HepG2 (cell line): ENCODE data around the gene SGCB. TPM values are rescaled to one million over a fixed set of nuclear protein-coding genes. Genes with fewer than 3 reads are reported as not detected.

Experiments
- ATAC-seq: fragments of 200-7000 bp; cut with Tn5 transposase; 3 replicates; pipeline ENCODE4 v1.9.1; 2020; ENCODE audit warnings: mild to moderate bottlenecking, moderate library complexity
- BruUV-seq: library from RNA; stranded (reverse); fragments of 400-500 nt; replicated peaks from 2 replicates; lab custom pipeline; 2021; lab: Mats Ljungman, UMichigan
- CTCF ChIA-PET: fragments of 300-600 bp; formaldehyde crosslinking; extraction: SDS; loops from one replicate; lab custom pipeline; 2021; ENCODE audit warnings: low total read pairs, inconsistent platforms, low intra/inter-chr PET ratio; lab: Yijun Ruan, JAX
- POLR2A ChIA-PET: fragments of 350-600 bp; sonication (Branson Sonifier 250); formaldehyde crosslinking; loops from one replicate; lab custom pipeline; 2020; ENCODE audit warnings: antibody characterized with exemption, inconsistent platforms; lab: Yijun Ruan, JAX
- DNase-seq: peaks from one replicate; pipeline ENCODE4 v3.0.0-alpha.2; 2015; ENCODE audit warnings: low spot score
- FAIRE-seq: peaks from 3 replicates; lab custom pipeline; 2011; peaks lifted over from hg19 to GRCh38; lab: Jason Lieb, UNC
- H2AFZ ChIP-seq: one replicate; pipeline ENCODE4 v1.6.1; 2011; ENCODE audit warnings: low read length, inconsistent platforms
- H3K27ac ChIP-seq: fragments of 300-600 bp; 3 replicates; pipeline ENCODE4 v1.8.0; 2011; ENCODE audit warnings: mixed run types, mild to moderate bottlenecking, mixed read lengths, low read length, inconsistent platforms; ENCODE audit not compliant: insufficient read depth; ENCODE audit errors: extremely low read length
- H3K27me3 ChIP-seq, 2 experiments: fragments of 200-600 bp in 1 of 2; 2 replicates in 1 of 2; 3 replicates in 1 of 2; pipeline versions ENCODE4 v1.6.0 to v1.8.0; 2011; ENCODE audit warnings: low read length in 2 of 2, mild to moderate bottlenecking in 2 of 2, moderate library complexity in 2 of 2, inconsistent platforms in 1 of 2; ENCODE audit not compliant: insufficient read depth in 2 of 2, control insufficient read depth in 1 of 2
- H3K36me3 ChIP-seq, 2 experiments: fragments of 200-600 bp in 1 of 2; replicated peaks in 1 of 2; 2 replicates in 1 of 2; 3 replicates in 1 of 2; pipeline versions ENCODE4 v1.5.1 to v1.8.0; 2011; ENCODE audit warnings: low read length in 2 of 2, inconsistent platforms in 1 of 2; ENCODE audit not compliant: insufficient read depth in 2 of 2, control insufficient read depth in 1 of 2
- H3K4me1 ChIP-seq: 2 replicates; pipeline ENCODE4 v1.5.1; 2012; ENCODE audit warnings: low read length, inconsistent platforms; ENCODE audit not compliant: insufficient read depth
- H3K4me2 ChIP-seq: 2 replicates; pipeline ENCODE4 v1.6.0; 2011; ENCODE audit warnings: low read depth, low read length, inconsistent platforms
- H3K4me3 ChIP-seq, 3 experiments: fragments of 200-600 bp in 1 of 3; sonication (generic), shearing (Covaris generic) in 1 of 3; replicated peaks in 1 of 3; 2 replicates each; pipeline ENCODE4 v1.5.1; 2011 to 2016; ENCODE audit warnings: low read length in 3 of 3, inconsistent platforms in 2 of 3, low read depth in 2 of 3, mild to moderate bottlenecking in 2 of 3, control low read depth in 1 of 3, mixed read lengths in 1 of 3; ENCODE audit not compliant: insufficient read depth in 1 of 3
- H3K79me2 ChIP-seq: one replicate; pipeline ENCODE4 v1.6.1; 2011; ENCODE audit warnings: low read length, inconsistent platforms; ENCODE audit not compliant: insufficient read depth
- H3K9ac ChIP-seq: 2 replicates; pipeline ENCODE4 v1.6.0; 2011; ENCODE audit warnings: mild to moderate bottlenecking, low read depth, low read length, inconsistent platforms; ENCODE audit not compliant: insufficient read depth
- H3K9me3 ChIP-seq: 2 replicates; pipeline ENCODE4 v1.5.1; 2012; ENCODE audit warnings: mild to moderate bottlenecking, low read length
- H4K20me1 ChIP-seq: 2 replicates; pipeline ENCODE4 v1.6.0; 2011; ENCODE audit warnings: inconsistent platforms, mild to moderate bottlenecking, low read length, moderate library complexity; ENCODE audit not compliant: insufficient read depth
- ELF4 ChIP-seq: sonication (generic); formaldehyde crosslinking; IDR thresholded peaks from 2 replicates; pipeline ENCODE4 v1.5.0; 2020; ENCODE audit warnings: missing genetic modification reagents, mild to moderate bottlenecking, moderate library complexity, borderline replicate concordance
- FOXM1 ChIP-seq: sonication (generic); formaldehyde crosslinking; IDR thresholded peaks from 2 replicates; pipeline ENCODE4 v1.5.0; 2020; ENCODE audit warnings: missing genetic modification reagents
- GATAD1 ChIP-seq: IDR thresholded peaks from 2 replicates; pipeline ENCODE4 v1.6.1; 2016; ENCODE audit warnings: missing genetic modification reagents, missing compliant biosample characterization
- GFI1 ChIP-seq: sonication (generic); formaldehyde crosslinking; IDR thresholded peaks from 2 replicates; pipeline ENCODE4 v1.5.0; 2020; ENCODE audit warnings: missing genetic modification reagents, mild to moderate bottlenecking, borderline replicate concordance
- GPN1 ChIP-seq: sonication (generic); formaldehyde crosslinking; IDR thresholded peaks from 2 replicates; pipeline ENCODE4 v1.5.1; 2020; ENCODE audit warnings: missing genetic modification reagents, borderline replicate concordance
- HMGA1 ChIP-seq: sonication (generic); formaldehyde crosslinking; conservative IDR thresholded peaks from 2 replicates; pipeline ENCODE4 v1.4.0; 2020; ENCODE audit warnings: missing genetic modification reagents
- HNRNPLL ChIP-seq: fragments of 200-400 bp; formaldehyde crosslinking; IDR thresholded peaks from 2 replicates; pipeline ENCODE4 v1.6.1; 2017; ENCODE audit warnings: mild to moderate bottlenecking, low read depth, low read length; ENCODE audit not compliant: poor library complexity, severe bottlenecking
- IRX3 ChIP-seq: sonication (generic); formaldehyde crosslinking; IDR thresholded peaks from 2 replicates; pipeline ENCODE4 v1.8.1; 2023; ENCODE audit warnings: mild to moderate bottlenecking, low read depth, missing genetic modification reagents, borderline replicate concordance
- MYC ChIP-seq: sonication (generic); formaldehyde crosslinking; IDR thresholded peaks from 2 replicates; pipeline ENCODE4 v1.9.0; 2021; ENCODE audit warnings: missing genetic modification reagents, borderline replicate concordance
- MYPOP ChIP-seq: sonication (generic); formaldehyde crosslinking; IDR thresholded peaks from 2 replicates; pipeline ENCODE4 v1.8.1; 2023; ENCODE audit warnings: mild to moderate bottlenecking, moderate library complexity, missing genetic modification reagents
- SUZ12 ChIP-seq: fragments of 150-350 bp; IDR thresholded peaks from 2 replicates; pipeline ENCODE4 v1.6.1; 2014; ENCODE audit warnings: low read depth, low read length
- TBP ChIP-seq: sonication (generic); formaldehyde crosslinking; IDR thresholded peaks from 2 replicates; pipeline ENCODE4 v1.5.0; 2020; ENCODE audit warnings: missing genetic modification reagents
- TIGD3 ChIP-seq: sonication (generic); formaldehyde crosslinking; IDR thresholded peaks from 2 replicates; pipeline ENCODE4 v1.5.1; 2020; ENCODE audit warnings: mild to moderate bottlenecking, missing genetic modification reagents, borderline replicate concordance
- ZNF383 ChIP-seq: sonication (generic); formaldehyde crosslinking; IDR thresholded peaks from 2 replicates; pipeline ENCODE4 v1.4.0; 2020; ENCODE audit warnings: missing genetic modification reagents, mild to moderate bottlenecking, borderline replicate concordance
- ZNF569 ChIP-seq: sonication (generic); formaldehyde crosslinking; IDR thresholded peaks from 2 replicates; pipeline ENCODE4 v1.5.0; 2020; ENCODE audit warnings: mild to moderate bottlenecking, missing genetic modification reagents, moderate library complexity, borderline replicate concordance
- ZNF580 ChIP-seq: IDR thresholded peaks from 2 replicates; pipeline ENCODE4 v1.6.1; 2016; ENCODE audit warnings: low read depth, borderline replicate concordance
- ZNF703 ChIP-seq: sonication (generic); formaldehyde crosslinking; IDR thresholded peaks from 2 replicates; pipeline ENCODE4 v1.5.1; 2020; ENCODE audit warnings: missing genetic modification reagents, mild to moderate bottlenecking, moderate library complexity, borderline replicate concordance
- ZNF790 ChIP-seq: sonication (generic); formaldehyde crosslinking; IDR thresholded peaks from 2 replicates; pipeline ENCODE4 v1.8.0; 2022; ENCODE audit warnings: missing genetic modification reagents, mild to moderate bottlenecking, borderline replicate concordance
- ZNF878 ChIP-seq: sonication (generic); formaldehyde crosslinking; IDR thresholded peaks from 2 replicates; pipeline ENCODE4 v1.8.1; 2023; ENCODE audit warnings: mild to moderate bottlenecking, missing genetic modification reagents, moderate library complexity
- WGBS: methylation state at CpG from one replicate; pipeline ENCODE4 v1.1.6; 2017; ENCODE audit warnings: low lambda C conversion rate; 5-methylcytosine and 5-hydroxymethylcytosine counted together
- in situ Hi-C: cut with HindIII; loops from 2 replicates; pipeline ENCODE4 v1.10.0; 2017; ENCODE audit warnings: low pct_unique_long_range_greater_than_20kb; ENCODE audit not compliant: extremely low pct_ligation_motif_present
- intact Hi-C: fragments of 100-400 bp; cut with micrococcal nuclease; formaldehyde crosslinking; loops from one replicate; pipeline ENCODE4 v1.10.0; 2022; ENCODE audit not compliant: unreplicated experiment
- polyA plus RNA-seq, 8 experiments: library from polyadenylated mRNA; depleted of rRNA in 3 of 8; stranded (reverse) in 7 of 8; unstranded in 1 of 8; fragments of >200 nt; fragmentation: Illumina TruSeq in 4 of 8; extraction: Trizol in 4 of 8; gene quantifications; 2 replicates each; pipeline versions ENCODE4 v1.2.1 to v1.2.3, GENCODE V29; 2011 to 2016; ENCODE audit warnings: low read depth in 4 of 8, missing spikeins in 1 of 8, mixed read lengths in 1 of 8; ENCODE audit not compliant: insufficient read depth in 1 of 8
- total RNA-seq, 5 experiments: library from RNA; depleted of rRNA; stranded (reverse); fragments of >200 nt; fragmentation: Illumina TruSeq; extraction: Trizol; gene quantifications; 2 replicates each; pipeline ENCODE4 v1.2.3, GENCODE V29; 2016; ENCODE audit warnings: low read depth in 1 of 5

Gene SGCB
- total and polyA plus RNA-seq, 2 of the 13 experiments (the other 11 are each of a cell fraction or from before 2014, with no cell fraction given), result 2.2 to 4.8 TPM

GRCh38 chr4:52012651-52013050 lies 25.4 kb downstream of the SGCB start:
- H3K79me2 ChIP-seq, result no peaks in the 10 kb centered on the region
- intact Hi-C loops, result no loop called here
- no peak overlapping the region for H2AFZ ChIP-seq
- no peaks in the 10 kb centered on the region for H3K27me3 ChIP-seq
- H3K4me2 ChIP-seq, result no peak overlapping the region
- no peaks in the 10 kb centered on the region for H3K9me3 ChIP-seq
- peaks cover 5% of the 10 kb centered on the region; the same call in 1 of the 2 replicates for H3K4me1 ChIP-seq
- H3K27ac ChIP-seq, result no peak overlapping the region
- BruUV-seq, result no TSS peak
- 76% methylated on average over 1 of the region's 1 CpG for WGBS
- H3K36me3 ChIP-seq, result no peaks in the 10 kb centered on the region
- DNase-seq, result no peak
- no peak overlapping the region for H3K9ac ChIP-seq
- CTCF ChIA-PET, result no interaction called here
- in situ Hi-C loops, result loop anchor here (5.0 kb wide), 1 partner anchor 115 kb away; no protein-coding TSS in a partner anchor
- no peak for FAIRE-seq
- TF ChIP-seq ELF4 (CRISPR knock-in tag) (no peak), ZNF569 (no peak), HNRNPLL (no peak), ZNF580 (no peak), HMGA1 (CRISPR knock-in tag) (no peak), IRX3 (no peak), GPN1 (CRISPR knock-in tag) (no peak), ZNF383 (no peak), MYC (CRISPR knock-in tag) (no peak), SUZ12 (no peak), TIGD3 (CRISPR knock-in tag) (no peak), MYPOP (no peak), ZNF703 (CRISPR knock-in tag) (no peak), ZNF790 (CRISPR knock-in tag) (no peak), ZNF878 (no peak), TBP (CRISPR knock-in tag) (no peak), FOXM1 (CRISPR knock-in tag) (no peak), GATAD1 (no peak), GFI1 (no peak)
- no peak overlapping the region for H3K4me3 ChIP-seq
- no peaks in the 10 kb centered on the region for H4K20me1 ChIP-seq
- POLR2A ChIA-PET, result no interaction called here
- no peak for ATAC-seq
